Mesothelial cell of epicardium (in vitro differentiated cells): ENCODE results near the gene IL20. TPM values are rescaled to one million over a fixed set of nuclear protein-coding genes. Genes with fewer than 3 reads are reported as not detected.

ENCODE experiments used
- DNase-seq, 2 experiments: peaks; one replicate each; pipeline ENCODE4 v3.0.0; 2021; ENCODE audit warnings: low spot score in 2 of 2; ENCODE audit not compliant: unreplicated experiment in 2 of 2
- H3K27ac Mint-ChIP-seq: 2 replicates; pipeline ENCODE4 v1.8.0; 2021; ENCODE audit warnings: mixed read lengths
- H3K27me3 Mint-ChIP-seq: 2 replicates; pipeline ENCODE4 v1.8.0; 2021; ENCODE audit warnings: low read depth, mixed read lengths
- H3K36me3 Mint-ChIP-seq: 2 replicates; pipeline ENCODE4 v1.8.0; 2021; ENCODE audit warnings: mixed read lengths
- H3K4me1 Mint-ChIP-seq: 2 replicates; pipeline ENCODE4 v1.8.0; 2021; ENCODE audit warnings: mixed read lengths
- H3K4me3 Mint-ChIP-seq: 2 replicates; pipeline ENCODE4 v1.8.0; 2021; ENCODE audit warnings: mild to moderate bottlenecking, moderate library complexity, mixed read lengths
- H3K9me3 Mint-ChIP-seq: 2 replicates; pipeline ENCODE4 v1.8.0; 2021; ENCODE audit warnings: mixed read lengths
- total RNA-seq: library from RNA; stranded (reverse); gene quantifications from 3 replicates; pipeline ENCODE4 v1.2.1, GENCODE V29; 2021
- TF ChIP-seq, protein P1 (sequence below): fragments of 200-600 bp; sonication (generic); IDR thresholded peaks from one replicate; pipeline ENCODE4 v1.5.0; 2021; ENCODE audit warnings: antibody characterized with exemption; ENCODE audit not compliant: unreplicated experiment

Gene IL20
- total RNA-seq, 1 donor from 2014 or later = not detected

DNA sequence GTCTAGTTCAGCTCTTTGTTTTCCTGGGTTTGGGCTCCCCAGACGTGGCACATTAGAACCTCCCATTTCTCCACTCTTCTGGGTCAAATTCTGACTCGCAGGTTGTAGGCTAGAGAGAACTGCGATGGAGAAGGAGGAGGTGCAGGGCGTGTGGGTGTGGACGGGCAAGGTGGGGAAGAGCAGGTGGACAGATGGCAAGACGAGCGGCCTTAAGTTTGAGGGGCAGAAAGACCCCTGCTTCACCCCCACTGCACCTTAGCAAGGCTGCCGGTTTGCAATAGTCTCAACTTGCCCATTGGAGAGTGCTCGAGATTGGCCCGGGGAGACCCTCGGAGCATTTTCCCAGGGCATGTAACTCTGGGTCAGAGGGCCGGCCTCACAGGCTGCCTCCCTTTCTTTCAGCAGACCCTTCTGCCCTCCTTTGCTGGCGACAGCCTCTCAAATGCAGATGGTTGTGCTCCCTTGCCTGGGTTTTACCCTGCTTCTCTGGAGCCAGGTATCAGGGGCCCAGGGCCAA is 33.5 kb downstream of the IL20 start:
- DNase-seq = no peak
- Mint-ChIP-seq H3K4me1 (peaks cover 8% of the 10 kb centered on the region), H3K27ac (no peak overlapping the region), H3K4me3 (no peak overlapping the region), H3K9me3 (no peaks in the 10 kb centered on the region), H3K27me3 (peaks cover 5% of the 10 kb centered on the region), H3K36me3 (no peaks in the 10 kb centered on the region)
- TF ChIP-seq, protein P1, sequence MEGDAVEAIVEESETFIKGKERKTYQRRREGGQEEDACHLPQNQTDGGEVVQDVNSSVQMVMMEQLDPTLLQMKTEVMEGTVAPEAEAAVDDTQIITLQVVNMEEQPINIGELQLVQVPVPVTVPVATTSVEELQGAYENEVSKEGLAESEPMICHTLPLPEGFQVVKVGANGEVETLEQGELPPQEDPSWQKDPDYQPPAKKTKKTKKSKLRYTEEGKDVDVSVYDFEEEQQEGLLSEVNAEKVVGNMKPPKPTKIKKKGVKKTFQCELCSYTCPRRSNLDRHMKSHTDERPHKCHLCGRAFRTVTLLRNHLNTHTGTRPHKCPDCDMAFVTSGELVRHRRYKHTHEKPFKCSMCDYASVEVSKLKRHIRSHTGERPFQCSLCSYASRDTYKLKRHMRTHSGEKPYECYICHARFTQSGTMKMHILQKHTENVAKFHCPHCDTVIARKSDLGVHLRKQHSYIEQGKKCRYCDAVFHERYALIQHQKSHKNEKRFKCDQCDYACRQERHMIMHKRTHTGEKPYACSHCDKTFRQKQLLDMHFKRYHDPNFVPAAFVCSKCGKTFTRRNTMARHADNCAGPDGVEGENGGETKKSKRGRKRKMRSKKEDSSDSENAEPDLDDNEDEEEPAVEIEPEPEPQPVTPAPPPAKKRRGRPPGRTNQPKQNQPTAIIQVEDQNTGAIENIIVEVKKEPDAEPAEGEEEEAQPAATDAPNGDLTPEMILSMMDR = no peak

DNA sequence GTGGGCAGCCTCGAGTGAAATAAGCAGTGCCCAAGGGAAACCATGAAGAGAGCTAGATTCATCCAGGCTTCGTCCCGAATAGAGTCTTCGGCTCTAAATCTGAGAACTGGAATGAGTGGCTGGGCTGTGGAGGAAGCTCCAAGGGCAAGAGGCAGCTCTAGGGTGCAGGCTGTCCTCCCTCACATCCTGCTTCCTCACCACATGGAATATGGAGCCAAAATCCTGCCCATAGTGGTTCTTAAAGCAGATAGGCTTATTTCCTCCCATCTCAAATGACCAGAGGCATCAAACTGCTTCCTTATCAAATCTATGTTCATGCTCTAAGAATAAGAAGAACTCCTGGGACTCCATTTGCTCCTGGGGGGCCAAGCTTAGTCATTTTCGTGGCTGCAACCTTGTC is 34.3 kb downstream of the IL20 start:
- Mint-ChIP-seq H3K27ac (no peak overlapping the region), H3K9me3 (no peaks in the 10 kb centered on the region), H3K4me3 (no peak overlapping the region), H3K36me3 (no peaks in the 10 kb centered on the region), H3K27me3 (peaks cover 13% of the 10 kb centered on the region), H3K4me1 (peaks cover 9% of the 10 kb centered on the region)
- no peak for DNase-seq
- TF ChIP-seq, protein P1 = no peak

DNA sequence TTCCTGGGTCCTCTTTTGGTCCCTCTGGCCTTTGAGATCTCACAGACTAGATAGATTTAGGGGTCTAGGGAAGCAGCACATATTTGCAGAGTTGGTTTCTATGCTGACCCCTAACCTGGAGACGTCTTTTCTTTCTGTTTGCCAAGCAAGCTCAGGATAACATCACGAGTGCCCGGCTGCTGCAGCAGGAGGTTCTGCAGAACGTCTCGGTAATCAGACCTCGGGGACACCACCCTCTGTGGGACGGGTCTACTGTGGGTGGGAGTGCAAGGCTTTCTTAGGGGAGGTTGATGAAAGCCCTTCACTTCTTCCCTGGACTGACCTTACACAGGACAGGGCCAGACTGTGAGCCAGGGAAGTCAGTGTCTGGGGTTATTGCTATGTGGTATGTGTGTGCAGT is 34.7 kb downstream of the IL20 start:
- H3K4me1 Mint-ChIP-seq = peaks cover 9% of the 10 kb centered on the region
- TF ChIP-seq, protein P1 = no peak
- peaks cover 17% of the 10 kb centered on the region for H3K27me3 Mint-ChIP-seq
- H3K9me3 Mint-ChIP-seq = no peaks in the 10 kb centered on the region
- no peaks in the 10 kb centered on the region for H3K36me3 Mint-ChIP-seq
- H3K4me3 Mint-ChIP-seq = no peak overlapping the region
- no peak overlapping the region for H3K27ac Mint-ChIP-seq
- no peak for DNase-seq

DNA sequence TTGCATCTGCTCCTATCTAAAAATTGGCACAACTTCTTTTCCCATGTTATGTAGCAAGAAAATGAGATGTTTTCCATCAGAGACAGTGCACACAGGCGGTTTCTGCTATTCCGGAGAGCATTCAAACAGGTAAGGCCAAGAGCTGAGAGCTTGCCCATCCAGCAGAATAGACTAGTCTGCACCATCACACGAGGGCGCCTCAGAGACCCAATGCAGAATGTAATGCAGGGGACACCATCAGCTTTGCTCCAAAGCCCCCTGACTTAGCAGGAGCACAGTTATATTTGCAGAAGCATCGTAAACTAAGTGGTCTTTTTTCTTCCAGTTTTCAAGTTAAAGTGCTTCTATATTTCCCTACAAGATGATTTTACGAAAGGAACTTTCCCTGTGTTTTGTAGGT is 36.5 kb downstream of the IL20 start:
- TF ChIP-seq, protein P1 = no peak
- Mint-ChIP-seq H3K36me3 (no peaks in the 10 kb centered on the region), H3K27ac (no peak overlapping the region), H3K27me3 (peaks cover 33% of the 10 kb centered on the region), H3K9me3 (no peaks in the 10 kb centered on the region), H3K4me3 (no peak overlapping the region), H3K4me1 (peaks cover 1% of the 10 kb centered on the region)
- DNase-seq = no peak

DNA sequence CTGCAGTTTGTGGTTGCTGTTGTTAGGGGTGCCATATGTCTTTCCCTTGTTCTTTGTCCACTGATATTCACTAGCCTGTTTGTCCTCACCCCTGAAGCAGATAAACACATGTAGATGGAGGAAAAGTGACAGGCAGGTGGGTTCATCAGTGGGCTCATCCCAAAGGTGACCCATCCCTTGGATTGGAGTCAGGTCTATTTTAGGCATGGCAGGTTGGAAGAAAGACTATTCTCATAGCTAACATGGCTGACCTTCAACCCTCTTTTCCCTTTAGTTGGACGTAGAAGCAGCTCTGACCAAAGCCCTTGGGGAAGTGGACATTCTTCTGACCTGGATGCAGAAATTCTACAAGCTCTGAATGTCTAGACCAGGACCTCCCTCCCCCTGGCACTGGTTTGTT is 37.3 kb downstream of the IL20 start:
- peaks cover 1% of the 10 kb centered on the region for H3K4me1 Mint-ChIP-seq
- TF ChIP-seq, protein P1 = no peak
- no peak overlapping the region for H3K27ac Mint-ChIP-seq
- H3K9me3 Mint-ChIP-seq = no peaks in the 10 kb centered on the region
- H3K36me3 Mint-ChIP-seq = no peaks in the 10 kb centered on the region
- H3K4me3 Mint-ChIP-seq = no peak overlapping the region
- DNase-seq = no peak
- H3K27me3 Mint-ChIP-seq = peaks cover 37% of the 10 kb centered on the region

DNA sequence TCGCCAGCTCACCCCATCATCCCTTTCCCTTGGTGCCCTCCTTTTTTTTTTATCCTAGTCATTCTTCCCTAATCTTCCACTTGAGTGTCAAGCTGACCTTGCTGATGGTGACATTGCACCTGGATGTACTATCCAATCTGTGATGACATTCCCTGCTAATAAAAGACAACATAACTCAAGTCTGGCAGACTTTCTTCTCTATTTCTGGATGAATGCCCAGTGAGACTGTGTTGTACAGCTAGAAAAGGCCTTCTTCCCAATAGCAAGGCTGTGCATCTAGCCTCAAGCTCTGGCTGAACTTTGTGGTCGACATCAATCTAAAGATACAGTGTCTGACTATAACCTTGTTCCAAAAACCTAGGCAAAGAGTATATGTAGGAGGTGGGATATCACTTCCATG is 38.3 kb downstream of the IL20 start:
- Mint-ChIP-seq H3K9me3 (no peaks in the 10 kb centered on the region), H3K4me3 (no peak overlapping the region), H3K27ac (no peak overlapping the region), H3K27me3 (peaks cover 46% of the 10 kb centered on the region), H3K4me1 (peaks cover 2% of the 10 kb centered on the region), H3K36me3 (no peaks in the 10 kb centered on the region)
- TF ChIP-seq, protein P1 = no peak
- no peak for DNase-seq
